ENCODE results near the gene WDR5B.
"Not testable (repeated sequence)": the region's sequence is repeated elsewhere in the genome, so short reads cannot be mapped to it uniquely, and the experiment has no call there.

WDR5B gene

DNA sequence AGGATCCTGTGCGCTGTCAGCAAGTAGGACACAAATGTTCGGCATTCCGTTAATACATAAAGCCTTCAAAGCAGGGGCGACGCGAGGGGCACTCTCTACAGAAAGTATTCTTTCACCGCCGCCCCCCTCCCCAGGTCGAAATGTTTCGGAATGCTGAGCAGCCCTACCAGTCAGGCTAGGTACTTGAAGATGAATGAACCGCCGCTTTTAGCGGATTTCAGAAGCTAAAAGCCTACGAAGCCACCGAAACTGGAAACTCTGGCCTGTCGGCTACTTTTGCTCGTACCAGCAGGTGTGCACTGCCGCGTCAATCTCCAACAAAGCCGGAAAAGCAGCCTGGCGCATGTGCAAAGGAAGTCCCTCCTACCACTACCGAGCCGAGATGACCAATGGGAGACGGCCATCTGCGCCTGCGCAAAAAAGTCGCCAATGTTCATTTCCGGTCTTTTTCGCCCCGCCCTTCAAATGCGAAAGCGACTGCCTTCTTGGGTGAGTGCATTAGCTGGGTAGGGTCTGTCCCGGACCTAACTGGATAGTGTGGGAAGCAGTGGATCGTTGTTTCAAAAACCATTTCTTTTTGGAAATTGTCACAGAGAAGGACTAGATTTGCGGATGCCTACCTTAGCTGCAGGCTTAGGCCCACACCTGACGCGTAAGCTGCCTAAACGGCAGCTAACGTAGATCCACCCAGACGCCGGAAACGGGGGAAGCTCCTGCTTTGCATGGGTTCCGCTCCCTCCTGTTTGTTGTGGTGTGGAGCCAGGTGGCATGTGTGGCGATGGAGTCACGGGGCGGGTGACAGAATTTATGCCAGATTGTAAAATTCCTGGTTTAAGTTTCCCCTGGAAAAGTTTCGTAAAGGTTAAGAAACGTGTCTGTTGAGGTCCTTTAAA lies at the start of gene WDR5B:
TSS of gene WDR5B (minus strand) at position 301 of the 893 bp plus-strand sequence. CDS start 534 bp downstream, outside the sequence.
- peak; percentile 97 to 98 for DNase-seq

DNA sequence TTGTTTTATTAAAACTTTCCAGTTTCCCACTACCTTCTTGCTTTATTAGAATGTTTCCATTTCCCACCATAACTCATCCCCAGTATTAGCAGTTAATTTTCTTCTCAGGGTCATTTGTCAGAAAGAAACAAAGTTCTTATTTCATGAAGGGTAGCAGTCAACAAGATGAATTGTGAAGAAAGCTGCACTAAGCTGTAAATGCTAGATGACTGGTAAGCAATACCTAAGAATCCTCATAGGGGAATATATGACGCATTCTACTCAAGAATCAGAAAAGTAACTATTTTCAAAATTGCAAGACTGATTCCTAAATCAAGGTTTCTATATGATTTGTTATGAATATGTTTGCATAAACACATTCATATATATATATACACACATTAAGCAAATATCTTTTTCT lies 48.8 kb upstream of the WDR5B start:
- DNase-seq = no peak

DNA sequence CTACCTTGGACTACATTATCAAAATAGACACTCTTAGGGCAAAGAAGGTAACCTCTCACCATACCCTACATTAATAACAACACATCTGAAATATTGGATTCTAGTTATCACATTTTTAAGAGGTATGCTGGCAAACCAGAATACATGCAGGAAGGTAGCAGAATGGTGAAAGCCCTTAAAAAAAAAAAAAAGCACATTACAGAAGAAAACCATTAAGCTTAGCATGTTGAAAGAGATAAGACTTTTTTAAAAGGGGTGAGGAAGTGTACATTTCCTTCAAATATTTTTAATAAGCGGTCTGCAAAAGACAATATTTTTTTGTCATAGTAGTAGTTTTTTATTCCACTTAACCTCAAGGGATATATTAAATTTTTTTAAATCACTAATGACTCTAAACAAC lies 46.5 kb upstream of the WDR5B start:
- no peak for DNase-seq

DNA sequence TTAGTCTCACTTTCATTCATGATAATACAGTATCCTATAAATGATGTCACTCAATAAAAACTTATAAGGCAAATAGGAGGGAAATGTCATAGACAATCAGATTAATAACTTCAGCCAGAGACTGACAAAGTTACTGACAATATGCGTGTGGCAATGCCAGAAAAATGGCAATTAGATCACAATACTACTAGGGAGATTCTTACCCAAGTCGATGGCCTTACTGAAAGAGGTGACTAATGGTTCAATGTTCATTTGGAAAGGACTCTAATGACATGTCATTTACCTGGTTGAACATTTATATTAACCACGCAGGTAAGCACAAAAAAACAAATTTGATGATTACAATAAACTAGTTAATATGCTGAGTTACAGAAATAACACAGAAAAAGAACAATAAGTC lies 45.9 kb upstream of the WDR5B start:
- DNase-seq = no peak

DNA sequence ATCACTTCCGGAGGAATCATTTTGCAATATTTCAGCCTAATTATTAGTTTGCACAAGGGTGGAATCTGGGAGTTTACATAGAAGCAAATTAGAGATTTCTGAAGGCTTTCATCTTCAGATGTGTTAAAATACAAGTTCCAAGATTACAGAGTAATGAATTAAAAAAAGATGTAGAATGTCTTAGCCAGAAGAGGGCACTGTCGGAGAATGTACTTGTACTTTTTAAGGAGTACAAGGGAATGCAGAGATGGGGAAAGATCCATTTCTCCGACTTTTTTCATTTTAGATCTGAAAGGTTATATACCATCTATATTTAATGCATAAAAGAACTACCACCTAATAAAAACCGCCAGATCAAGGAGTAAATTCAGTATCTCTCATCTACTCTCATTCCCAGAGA lies 43.1 kb upstream of the WDR5B start:
- peak in 1 of 2 donors; percentile 2 for DNase-seq

DNA sequence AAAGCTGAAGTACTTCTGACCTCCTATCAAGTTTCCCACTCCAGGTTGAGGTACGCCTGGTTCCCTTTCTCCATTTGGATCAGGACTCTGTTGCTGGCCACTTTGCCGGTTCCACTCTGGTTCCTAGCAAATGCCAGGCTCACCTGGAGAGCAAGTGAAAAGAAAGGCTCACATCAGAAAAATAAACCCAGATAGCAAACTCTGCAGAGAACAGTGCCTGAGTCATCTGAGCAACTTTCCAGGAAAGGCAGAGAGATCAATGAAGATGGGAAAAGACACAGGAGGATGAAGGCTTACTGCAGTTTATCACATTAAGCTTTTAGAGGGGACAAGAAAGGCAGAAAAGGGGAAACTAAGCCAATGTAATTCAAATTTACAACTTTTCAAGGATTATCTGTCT lies 41.8 kb upstream of the WDR5B start:
- no peak for DNase-seq

DNA sequence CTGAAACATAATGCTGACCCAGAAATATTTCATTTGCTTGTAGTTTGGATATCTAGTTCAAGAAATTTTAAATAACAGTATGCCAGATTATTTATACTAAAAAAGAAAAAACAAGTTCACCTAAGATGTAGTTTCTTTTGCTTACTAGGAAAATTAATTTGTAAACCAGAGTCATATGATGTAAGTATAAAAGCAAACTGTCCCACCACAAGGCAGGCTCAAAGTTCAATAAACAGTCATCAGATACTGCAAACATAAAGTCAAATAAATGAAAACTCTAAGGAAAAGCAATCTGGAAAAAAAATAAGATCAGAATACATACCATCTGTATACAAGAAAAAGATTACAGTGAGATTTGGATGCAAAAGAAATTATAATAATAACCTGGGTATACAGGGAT lies 40.2 kb upstream of the WDR5B start:
- no peak for DNase-seq

DNA sequence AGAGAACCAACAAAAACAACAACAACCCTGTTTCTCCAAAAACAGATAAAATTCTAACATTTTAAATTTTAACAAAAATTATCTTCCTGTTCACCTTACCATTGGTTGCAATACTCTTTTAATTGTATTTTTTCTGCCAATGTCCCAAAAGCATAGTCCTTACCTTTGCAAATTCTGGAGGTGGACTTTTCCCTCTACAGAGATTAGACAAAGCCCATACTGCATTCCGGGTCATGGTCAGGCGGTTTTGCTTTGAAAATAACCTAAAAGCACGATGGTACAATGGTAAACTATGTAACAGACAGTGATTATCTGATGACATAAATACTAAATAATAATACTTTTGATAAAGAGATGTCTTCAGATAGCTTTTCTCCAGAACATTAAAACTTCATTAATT lies 35.5 kb upstream of the WDR5B start:
- DNase-seq = no peak

DNA sequence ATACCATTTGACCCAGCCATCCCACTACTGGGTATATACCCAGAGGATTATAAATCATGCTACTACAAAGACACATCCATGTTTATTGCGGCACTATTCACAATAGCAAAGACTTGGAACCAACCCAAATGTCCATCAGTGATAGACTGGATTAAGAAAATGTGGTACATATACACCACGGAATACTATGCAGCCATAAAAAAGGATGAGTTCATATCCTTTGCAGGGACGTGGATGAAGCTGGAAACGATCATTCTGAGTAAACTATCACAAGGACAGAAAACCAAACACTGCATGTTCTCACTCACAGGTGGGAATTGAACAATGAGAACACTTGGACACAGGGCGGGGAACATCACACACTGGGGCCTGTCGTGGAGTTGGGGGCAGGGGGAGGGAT lies 32.4 kb upstream of the WDR5B start:
- not testable (repeated sequence) for DNase-seq

DNA sequence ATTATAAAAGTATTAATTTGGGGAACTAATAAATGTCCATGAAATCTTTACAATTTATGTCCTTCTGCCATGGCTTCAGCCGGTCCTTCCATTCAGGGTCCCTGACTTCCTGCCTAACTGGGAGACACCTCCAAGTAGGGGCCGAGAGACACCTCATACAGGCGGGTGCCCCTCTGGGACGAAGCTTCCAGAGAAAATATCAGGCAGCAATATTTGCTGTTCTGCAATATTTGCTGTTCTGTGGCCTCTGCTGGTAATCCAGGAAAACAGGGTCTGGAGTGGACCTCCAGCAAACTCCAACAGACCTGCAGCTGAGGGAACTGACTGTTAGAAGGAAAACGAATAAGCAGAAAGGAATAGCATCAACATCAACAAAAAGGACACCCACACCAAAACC lies 28.6 kb upstream of the WDR5B start:
- DNase-seq = not testable (repeated sequence)

DNA sequence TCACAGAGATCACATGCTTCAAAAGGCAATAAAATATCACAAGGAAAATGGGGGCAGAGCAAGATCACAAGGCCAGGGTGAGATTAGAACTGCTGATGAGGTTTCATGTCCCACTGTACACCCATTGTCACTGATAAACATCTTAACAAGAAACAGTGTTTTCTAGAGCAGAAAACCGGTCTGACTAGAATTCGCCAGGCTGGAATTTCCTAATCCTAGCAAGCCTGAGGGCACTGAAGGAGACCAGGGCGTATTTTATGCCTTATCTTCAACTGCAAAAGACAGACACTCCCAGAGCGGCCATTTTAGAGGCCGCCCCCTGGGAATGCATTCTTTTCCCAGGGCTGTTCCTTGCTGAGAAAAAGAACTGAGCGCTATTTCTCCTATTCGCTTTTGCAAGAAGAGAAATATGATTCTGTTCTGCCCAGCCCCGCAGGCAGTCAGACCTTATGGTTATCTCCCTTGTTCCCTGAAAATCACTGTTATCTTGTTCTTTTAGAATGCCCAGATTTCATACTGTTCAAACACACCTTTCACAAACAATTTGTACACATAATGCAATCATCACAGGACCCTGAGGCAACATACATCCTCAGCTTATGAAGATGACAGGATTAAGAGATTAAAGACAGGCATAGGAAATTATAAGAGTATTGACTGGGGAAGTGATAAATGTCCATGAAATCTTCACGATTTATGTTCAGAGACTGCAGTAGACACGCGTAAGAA lies 28.1 kb upstream of the WDR5B start:
- not testable (repeated sequence) for DNase-seq

DNA sequence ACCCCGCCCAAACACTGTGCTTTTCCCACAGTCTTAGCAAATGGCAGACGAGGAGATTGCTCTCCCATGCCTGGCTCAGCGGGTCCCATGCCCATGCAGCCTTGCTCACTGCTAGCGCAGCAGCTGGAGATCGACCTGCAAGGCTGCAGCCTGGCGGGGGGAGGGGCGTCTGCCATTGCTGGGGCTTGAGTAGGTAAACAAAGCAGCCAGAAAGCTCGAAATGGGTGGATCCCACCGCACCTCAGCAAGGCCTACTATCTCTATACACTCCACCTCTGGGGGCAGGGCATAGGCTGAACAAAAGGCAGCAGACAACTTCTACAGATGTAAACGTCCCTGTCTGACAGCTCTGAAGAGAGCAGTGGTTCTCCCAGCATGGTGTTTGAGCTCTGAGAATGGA lies 27.2 kb upstream of the WDR5B start:
- DNase-seq = no peak

DNA sequence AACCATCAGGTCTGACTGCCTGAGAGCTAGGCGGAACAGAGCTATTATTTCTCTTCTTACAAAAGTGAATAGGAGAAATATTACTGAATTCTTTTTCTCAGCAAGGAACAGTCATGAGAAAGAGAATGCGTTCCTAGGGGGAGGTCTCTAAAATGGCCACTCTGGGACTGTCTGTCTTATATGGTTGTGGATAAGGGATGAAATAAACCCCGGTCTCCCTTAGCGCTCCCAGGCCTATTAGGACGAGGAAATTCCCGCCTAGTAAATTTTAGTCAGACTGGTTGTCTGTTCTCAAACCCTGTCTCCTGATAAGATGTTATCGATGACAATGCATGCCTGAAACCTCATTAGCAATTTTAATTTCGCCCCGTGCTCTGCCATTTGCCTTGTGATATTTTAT lies 20.1 kb upstream of the WDR5B start:
- DNase-seq = no peak

DNA sequence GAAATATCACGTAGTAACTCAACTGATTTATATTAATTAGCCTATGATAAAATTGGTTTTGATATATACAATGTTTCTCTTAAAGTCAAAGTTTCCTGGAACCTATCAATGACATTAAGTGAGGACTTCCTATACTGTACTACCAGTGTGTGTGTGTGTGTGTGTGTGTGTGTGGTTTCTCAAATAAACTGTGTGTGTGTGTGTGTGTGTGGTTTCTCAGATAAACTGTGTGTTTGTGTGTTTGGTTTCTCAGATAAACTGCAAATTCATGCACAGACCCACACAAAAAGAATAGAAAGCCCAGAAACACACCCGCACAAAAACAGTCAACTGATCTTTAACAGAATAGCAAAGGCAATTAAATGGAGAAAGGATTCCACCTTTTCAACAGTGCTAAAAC lies 14.5 kb upstream of the WDR5B start:
- DNase-seq = no peak

DNA sequence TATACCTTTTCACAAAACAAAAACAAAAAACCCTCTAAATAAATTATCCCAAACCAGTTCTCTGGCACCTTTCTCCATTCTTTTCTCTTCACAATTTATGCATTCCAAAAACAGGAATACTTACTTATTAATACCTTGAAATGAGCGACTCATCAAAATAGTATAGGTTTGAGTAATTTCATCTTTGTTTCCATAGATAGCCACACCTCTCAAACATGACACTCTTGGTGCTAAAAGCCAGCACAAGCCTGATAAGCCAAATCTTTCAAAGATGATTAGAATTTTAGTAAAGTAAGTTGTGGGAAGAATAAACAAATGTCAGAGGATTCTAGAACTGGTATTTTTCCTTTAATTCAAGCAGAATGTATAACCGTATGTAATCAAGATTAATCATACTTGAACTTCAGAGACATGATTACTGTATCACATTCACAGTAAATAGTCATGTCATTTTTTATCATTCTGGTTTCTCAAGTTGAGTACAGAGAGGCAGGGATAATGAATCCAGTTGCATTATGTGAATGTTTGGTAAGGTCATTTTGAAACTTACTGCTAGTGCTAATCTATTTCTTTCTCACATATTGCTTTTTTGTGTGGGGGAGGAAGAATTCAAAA lies 12.1 kb upstream of the WDR5B start:
- no peak for DNase-seq

DNA sequence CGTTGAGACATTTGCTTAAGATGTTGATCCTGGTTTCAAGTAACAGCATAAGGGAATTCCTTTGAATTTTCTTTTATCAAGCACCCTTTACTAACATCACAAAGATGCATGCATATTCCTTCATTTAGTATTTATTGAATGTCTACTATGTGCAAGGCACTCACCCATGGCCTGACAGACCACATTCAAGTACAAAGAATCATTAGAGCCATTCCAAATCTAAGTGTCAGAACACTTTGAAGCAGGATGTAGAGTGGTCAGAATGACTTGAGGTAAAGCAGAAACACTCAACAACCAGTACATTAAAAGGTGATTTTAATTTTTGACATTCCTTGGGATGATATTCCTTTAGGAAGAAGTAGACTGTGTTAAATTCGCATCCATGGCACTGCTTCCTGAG lies 6.0 kb upstream of the WDR5B start:
- no peak for DNase-seq

DNA sequence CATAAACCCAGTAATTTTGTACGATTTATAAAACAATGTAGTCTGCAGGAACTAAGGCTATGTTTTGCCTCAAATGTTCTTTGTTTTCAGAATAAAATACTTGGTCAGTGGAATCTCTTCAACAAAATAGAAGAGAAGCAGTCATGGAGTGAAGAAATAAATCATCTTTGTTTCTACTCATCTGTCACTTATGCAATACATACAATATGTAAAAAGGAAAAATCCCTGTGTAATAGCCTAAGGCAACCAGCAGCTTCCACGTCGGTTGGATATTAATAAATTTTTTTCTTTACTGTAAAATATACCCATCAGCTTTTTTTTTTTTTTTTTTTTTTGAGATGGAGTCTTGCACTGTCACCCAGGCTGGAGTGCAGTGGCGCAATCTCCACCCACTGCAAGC lies 5.2 kb upstream of the WDR5B start:
- DNase-seq = no peak

DNA sequence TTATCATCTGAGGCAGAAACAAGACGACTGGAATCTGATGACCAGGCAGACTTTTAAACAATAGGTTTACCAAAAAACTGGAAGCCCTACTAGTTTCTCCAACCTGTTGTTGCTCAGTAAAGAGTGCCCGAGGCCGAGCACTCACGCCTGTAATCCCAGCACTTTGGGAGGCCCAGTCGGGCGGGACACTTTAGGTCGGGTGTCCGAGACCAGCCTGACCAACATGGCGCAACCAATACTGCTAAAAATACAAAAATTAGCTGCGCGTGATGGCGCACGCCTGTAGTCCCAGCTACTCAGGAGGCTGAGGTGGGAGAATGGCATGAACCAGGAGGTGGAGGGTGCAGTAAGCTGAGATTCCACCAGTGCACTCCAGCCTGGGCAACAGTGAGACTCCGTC lies 1.1 kb upstream of the WDR5B start:
- no peak for DNase-seq

DNA sequence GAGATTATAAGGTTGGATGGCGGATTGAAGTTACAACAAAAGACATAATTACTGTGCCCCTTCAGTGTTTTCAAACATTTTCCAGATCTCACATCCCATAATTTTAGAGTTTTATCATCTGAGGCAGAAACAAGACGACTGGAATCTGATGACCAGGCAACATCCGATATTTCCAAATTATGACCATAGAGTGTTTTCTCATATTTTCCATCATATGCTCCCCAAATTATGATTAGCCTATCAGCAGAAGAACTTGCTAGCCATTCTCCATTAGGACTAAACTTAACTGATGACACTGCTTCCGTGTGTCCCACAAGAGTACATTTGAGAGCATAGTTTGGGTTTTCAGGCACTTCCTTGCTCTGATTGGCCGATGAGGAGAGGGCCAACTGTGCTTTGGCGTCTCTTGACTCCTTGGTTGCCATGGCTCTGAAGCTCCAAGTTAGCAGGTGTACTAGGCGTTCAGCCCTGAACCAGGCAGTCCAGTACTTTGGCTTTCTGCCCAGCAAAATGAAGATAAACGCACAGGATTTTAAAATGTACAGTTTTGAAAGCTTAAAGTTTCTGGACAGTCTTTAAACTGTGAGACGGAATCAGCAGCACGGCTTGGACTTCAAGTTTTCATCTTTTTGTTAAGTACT lies 638 bp downstream of the WDR5B start:
- peak; percentile 65 to 71 for DNase-seq

DNA sequence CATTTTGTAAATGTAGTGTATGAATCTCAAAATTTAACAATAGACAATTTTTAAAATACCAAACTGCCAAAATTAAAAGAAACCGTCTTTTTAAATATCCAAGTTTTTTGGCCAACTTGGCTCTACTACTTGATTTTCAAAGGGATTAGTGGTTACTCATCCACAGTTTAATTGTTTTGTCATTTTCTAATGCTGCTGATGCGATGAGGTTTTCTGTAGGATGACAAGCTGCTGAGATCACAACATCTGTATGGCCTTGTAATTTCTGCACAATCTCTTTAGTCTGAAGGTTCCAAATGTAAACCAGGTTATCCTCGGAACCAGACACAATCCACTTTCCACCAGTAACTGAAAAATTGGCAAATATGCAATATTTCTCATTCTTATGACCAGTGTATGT lies 1.5 kb downstream of the WDR5B start:
- DNase-seq = no peak

DNA sequence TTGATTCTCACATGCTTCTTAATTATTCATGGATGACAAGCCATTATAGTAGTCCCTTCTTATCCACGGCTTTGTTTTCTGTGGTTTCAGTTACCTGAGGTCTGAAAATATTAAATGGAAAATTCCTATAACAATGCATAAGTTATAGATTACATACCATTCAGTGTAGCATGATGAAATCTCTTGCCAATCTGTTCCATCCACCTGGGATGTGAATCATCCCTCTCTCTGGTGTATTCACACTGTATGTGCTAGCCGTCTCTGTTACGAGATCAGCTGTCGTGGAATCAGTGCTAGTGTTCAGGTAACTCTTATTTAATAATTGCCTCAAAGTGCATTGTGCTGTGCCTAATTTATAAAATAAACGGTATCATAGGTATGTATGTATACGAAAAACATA lies 5.2 kb downstream of the WDR5B start:
- no peak for DNase-seq

DNA sequence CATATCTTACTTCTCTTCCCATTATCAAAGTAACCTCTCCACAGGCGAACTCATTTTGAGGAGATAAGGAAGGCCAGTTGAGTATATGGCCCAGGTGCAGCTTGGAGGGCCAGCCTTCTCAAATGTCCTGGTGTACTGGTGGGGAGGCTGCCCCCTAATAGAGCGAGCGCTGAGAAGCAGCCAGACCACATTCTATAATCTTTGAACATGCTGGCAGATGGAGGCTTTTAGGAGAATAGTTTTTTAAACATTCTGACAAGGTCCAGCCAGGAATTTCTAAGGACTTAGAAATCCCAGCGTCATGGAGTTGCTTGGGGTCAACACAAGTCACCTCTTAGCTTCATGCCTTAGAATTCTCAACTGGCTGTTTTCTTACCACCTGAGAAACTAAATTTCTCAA lies 5.8 kb downstream of the WDR5B start:
- no peak for DNase-seq

DNA sequence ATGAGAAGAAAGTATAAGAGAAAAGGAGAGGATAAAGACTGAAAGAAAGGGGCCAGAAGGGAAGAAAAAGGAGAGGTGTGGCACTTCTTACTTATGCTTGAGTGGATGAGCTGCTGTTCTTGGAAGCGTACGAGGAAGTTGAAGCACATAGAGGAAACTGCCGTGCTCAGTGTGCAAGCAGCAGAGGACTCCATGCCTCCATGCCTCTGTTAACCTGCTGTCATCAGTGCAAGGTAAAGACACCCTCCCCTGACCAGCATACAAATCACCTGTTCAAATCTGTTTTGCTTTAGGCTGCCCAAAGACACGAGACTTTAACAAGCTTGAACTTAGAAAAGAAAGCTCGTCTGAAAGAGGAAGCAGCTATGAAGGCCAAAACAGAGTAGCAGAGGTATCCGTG lies 6.4 kb downstream of the WDR5B start:
- DNase-seq = no peak

Measured in CD4-positive, alpha-beta T cell treated with Interleukin-1 beta for 1 hour (primary cell).